HEK293 (cell line): ENCODE results near the gene COA8.

Experiments used
- GLI4 ChIP-seq: fragments of 450-650 bp; formaldehyde crosslinking; IDR thresholded peaks from 2 replicates; pipeline ENCODE4 v1.5.1; 2016; ENCODE audit warnings: missing biosample characterization, missing genetic modification characterization
- INSM2 ChIP-seq: fragments of 450-650 bp; formaldehyde crosslinking; IDR thresholded peaks from 2 replicates; pipeline ENCODE4 v1.5.1; 2016; ENCODE audit warnings: missing biosample characterization, missing genetic modification characterization
- KLF9 ChIP-seq: fragments of 450-650 bp; formaldehyde crosslinking; IDR thresholded peaks from 2 replicates; pipeline ENCODE4 v1.5.1; 2016; ENCODE audit warnings: missing biosample characterization, missing genetic modification characterization, low read depth
- REPIN1 ChIP-seq: fragments of 450-650 bp; formaldehyde crosslinking; IDR thresholded peaks from 2 replicates; pipeline ENCODE4 v1.5.1; 2017; ENCODE audit warnings: missing biosample characterization, missing genetic modification characterization, low read depth
- TF ChIP-seq, protein P1 (sequence below): fragments of 450-650 bp; formaldehyde crosslinking; IDR thresholded peaks from 2 replicates; pipeline ENCODE4 v1.5.1; 2016; ENCODE audit warnings: missing biosample characterization, missing genetic modification characterization

DNA sequence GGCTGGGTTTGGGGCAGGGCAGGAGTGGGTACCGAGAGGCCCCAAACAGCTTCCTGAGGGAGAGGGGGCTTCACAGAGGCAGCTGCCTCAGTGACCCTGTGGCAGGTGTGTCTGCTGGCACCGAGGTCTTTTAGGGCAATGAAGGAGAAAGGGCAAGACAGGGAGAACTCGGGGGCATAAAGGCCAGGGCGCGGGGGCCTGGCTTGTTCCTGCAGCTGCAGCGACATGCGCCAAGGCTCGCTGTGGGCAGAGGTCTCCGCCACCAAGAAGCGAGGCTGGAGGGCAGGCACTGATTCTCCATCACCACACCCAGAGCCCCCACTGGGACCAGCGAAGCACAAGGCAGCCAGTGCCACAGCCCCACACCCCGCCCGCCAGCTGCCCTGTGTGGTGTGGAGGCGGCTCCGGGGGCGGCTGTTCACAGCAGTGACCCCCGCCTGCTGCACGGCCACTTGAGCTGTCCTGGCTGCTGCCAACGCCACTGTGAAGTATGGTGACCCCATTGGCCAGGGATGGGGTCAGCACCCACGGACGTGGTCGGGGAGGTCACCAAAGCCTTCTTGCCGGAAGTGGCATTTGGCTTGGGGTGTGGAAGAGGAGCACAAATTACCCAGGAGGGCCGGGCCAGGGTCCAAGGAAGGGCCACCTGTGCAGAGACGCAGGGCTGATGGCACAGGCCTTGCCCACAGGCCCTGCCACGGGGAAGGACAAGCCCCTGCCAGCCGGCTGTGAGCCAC, 16.7 kb upstream of the COA8 start:
- TF ChIP-seq, protein P1, sequence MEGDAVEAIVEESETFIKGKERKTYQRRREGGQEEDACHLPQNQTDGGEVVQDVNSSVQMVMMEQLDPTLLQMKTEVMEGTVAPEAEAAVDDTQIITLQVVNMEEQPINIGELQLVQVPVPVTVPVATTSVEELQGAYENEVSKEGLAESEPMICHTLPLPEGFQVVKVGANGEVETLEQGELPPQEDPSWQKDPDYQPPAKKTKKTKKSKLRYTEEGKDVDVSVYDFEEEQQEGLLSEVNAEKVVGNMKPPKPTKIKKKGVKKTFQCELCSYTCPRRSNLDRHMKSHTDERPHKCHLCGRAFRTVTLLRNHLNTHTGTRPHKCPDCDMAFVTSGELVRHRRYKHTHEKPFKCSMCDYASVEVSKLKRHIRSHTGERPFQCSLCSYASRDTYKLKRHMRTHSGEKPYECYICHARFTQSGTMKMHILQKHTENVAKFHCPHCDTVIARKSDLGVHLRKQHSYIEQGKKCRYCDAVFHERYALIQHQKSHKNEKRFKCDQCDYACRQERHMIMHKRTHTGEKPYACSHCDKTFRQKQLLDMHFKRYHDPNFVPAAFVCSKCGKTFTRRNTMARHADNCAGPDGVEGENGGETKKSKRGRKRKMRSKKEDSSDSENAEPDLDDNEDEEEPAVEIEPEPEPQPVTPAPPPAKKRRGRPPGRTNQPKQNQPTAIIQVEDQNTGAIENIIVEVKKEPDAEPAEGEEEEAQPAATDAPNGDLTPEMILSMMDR (tag by site-specific recombination), result no peak
- TF ChIP-seq INSM2 (tag by site-specific recombination) (no peak), REPIN1 (tag by site-specific recombination) (no peak), GLI4 (tag by site-specific recombination) (no peak), KLF9 (tag by site-specific recombination) (no peak)
